NCI-H1092 treated with DMSO at 0.1 percent for 48 hours (cell line): ENCODE data around the gene MYOF.

Source experiments
- DNase-seq: peaks from one replicate; lab custom pipeline; 2025; lab: John Stamatoyannopoulos, UW

The MYOF gene, protein sequence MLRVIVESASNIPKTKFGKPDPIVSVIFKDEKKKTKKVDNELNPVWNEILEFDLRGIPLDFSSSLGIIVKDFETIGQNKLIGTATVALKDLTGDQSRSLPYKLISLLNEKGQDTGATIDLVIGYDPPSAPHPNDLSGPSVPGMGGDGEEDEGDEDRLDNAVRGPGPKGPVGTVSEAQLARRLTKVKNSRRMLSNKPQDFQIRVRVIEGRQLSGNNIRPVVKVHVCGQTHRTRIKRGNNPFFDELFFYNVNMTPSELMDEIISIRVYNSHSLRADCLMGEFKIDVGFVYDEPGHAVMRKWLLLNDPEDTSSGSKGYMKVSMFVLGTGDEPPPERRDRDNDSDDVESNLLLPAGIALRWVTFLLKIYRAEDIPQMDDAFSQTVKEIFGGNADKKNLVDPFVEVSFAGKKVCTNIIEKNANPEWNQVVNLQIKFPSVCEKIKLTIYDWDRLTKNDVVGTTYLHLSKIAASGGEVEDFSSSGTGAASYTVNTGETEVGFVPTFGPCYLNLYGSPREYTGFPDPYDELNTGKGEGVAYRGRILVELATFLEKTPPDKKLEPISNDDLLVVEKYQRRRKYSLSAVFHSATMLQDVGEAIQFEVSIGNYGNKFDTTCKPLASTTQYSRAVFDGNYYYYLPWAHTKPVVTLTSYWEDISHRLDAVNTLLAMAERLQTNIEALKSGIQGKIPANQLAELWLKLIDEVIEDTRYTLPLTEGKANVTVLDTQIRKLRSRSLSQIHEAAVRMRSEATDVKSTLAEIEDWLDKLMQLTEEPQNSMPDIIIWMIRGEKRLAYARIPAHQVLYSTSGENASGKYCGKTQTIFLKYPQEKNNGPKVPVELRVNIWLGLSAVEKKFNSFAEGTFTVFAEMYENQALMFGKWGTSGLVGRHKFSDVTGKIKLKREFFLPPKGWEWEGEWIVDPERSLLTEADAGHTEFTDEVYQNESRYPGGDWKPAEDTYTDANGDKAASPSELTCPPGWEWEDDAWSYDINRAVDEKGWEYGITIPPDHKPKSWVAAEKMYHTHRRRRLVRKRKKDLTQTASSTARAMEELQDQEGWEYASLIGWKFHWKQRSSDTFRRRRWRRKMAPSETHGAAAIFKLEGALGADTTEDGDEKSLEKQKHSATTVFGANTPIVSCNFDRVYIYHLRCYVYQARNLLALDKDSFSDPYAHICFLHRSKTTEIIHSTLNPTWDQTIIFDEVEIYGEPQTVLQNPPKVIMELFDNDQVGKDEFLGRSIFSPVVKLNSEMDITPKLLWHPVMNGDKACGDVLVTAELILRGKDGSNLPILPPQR (N-terminal part only)

DNA sequence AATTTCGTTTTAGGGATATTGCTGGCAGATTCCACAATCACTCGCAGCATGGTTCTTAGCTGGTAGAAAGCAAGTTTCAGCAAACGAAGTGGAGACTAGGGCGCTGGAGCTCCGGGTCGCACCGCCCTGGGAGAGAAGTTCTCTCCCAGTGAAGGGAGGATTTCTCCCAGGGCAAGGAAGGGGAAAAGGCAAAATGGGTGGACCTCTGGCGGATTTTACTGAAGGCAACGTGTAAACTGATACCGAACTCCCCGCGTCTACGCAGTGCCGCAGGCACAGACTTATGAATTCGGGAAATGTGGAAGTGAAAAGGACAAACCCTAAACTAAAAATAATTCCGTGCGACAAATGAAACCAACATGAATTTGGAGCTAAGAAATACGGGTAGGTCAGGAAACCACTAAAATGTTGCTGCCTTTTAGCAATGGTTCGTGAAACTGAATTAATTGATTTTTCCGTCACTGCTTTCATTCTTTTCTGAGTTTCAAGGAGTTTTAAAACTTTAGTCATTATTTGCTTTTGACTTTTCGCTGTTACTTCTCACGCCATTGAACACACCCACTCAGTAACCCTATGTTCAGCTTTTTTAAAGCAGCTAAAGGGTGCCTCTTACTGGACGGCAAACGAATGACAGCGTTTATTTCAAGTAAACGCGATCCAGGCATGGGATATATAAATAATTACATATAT, at the start of gene MYOF:
MYOF (minus strand) TSS at position 190 of the 690 bp plus-strand sequence; CDS start at position 50, 140 bp downstream.
- DNase-seq: peak; percentile 51

DNA sequence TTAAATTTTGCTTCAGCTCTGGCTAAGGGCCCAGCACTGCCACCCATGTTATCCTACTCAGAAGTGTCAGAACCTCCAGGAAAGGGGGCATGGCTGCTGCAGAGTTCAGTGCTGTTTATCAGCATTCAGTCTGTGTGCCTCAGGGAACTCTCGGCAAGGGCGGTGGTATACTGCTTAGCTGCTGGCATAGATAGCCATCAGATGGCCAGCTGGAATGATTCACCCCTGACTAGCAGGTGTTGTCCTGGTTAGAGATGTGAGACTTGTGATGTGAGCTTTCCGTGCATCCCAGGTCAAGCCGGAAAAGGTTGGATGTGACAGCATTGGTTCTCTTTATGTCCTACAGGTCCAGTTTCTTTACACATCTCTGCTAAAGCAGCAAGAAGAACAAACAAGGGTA, 36.4 kb upstream of the MYOF start:
- no peak for DNase-seq

DNA sequence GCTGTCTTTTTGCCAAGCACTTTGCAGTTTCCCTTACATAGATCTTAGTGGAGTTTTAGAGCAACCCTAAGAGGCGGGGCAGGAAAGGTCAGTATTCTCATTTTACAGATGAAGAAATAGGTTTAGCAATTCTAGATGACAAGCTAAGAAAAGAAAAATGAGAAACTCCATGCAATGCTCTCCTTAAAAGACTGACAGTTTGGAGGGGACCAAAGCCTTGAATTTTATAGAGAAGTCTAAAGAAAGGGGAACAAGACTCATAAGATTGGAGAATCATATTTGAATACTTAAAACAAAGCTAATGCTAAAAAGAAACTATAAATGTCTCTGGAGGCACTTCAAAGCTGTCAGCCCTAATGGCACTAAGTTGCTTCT, 33.9 kb upstream of the MYOF start:
- DNase-seq: no peak

DNA sequence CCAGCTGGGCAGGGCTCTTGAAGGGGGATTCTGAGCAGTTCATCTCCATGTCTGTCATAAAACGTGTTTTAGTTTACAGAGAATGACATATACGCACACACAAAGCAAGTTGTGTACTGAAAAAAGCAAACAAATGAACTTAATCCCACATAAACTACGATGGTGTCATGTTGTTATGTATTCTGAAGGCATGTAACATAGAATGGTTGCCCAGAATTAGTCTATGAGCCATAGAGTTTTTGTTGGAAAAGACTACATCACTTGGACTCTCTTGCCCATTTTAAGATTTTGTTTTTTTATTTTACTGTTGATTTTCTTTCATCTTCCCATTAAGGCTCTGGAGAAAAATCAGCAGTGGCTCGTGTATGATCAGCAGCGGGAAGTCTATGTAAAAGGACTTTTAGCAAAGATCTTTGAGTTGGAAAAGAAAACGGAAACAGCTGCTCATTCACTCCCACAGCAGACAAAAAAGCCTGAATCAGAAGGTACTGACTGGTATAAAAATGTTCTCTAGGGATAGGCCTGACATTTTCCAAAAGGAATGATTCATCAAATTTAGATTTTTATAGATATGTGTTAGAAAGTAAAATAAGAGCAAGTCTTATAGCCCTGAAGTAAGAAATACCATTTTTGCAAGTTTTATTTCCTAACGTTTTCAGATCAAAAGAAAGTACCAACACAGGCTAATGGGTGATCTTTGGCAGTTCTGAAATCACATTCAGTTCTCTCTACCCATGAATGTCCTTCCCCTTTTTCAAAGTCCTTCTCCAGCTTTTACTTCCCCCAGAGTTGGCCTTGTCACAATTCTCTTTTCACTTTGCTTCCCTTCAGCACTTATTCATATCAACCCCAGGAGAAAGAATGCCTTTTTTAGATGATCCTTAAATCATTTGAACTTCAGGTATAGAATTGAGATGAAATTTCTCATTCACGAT, 33.2 kb upstream of the MYOF start:
- no peak for DNase-seq

DNA sequence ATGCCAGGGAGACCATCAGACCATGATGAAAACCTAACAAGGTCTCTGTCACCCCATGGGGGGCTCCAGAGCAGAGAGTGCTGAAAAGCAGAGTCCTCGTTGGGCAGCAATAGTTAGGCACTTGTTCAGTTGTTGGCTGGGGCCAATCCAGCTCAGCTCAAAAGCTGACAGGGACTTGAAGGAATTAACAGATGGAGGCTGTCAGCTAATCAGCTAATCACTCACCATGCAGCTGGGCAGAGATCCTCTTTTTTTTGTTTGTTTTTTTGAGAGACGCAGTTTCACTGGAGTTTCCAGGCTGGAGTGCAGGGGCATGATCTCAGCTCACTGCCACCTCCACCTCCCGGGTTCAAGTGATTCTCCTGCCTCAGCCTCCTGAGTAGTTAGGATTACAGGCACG, 32.4 kb upstream of the MYOF start:
- DNase-seq: no peak

DNA sequence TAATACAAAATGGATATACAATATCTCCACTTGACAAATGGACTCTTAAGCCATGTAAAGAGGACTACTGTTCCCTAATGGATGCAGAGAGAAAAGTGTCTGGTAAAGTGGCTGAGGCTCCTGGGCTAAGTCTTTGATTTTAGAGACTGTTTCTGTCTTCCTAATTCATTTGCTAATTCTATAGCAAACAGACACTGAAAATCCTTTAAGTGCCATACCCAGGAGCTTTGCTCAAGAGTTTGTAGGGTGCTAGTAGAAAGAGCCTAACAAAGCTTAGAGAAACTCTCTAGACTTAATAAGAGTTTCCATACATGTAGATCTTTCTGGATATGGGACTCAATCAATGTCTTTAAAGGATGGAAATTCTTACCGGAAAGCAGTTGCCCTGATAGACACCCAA, 31.0 kb upstream of the MYOF start:
- DNase-seq: no peak

DNA sequence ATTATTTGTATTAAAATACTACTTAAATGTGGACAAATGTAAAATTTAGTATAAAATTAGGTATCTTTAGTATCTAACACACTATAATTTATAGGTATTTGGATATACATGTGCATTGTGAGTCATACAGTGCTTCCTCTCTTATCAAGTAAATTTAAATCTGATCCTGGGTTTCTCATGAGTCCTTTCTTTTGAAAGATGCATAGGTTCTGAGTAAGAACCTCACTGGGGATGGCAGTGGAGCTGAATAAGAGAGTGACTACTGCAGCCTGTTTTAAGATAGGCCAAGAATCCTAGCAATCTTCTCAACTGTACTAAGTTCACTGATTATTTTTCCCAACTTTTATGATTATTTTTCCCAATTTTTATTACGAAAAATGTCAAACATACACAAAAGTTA, 30.4 kb upstream of the MYOF start:
- DNase-seq: no peak

DNA sequence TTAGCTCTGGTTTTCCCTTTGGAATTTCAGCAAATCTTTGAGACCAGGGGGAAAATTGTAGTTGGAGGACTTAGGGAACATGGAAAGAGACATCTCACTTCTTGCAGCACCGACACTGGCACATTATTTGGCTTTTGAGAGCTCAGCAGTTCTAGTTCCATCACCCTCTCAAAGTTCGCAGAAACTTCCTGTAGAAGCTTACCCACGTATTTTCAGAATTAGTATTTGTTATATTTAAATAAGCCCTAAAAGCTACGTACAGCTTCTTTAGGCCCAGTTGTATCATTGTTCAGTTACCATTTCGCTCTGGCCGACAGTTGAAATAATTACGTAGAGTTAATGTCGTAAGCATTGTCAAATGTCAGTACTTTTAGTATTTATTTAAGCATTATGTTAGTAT, 27.7 kb upstream of the MYOF start:
- DNase-seq: no peak

DNA sequence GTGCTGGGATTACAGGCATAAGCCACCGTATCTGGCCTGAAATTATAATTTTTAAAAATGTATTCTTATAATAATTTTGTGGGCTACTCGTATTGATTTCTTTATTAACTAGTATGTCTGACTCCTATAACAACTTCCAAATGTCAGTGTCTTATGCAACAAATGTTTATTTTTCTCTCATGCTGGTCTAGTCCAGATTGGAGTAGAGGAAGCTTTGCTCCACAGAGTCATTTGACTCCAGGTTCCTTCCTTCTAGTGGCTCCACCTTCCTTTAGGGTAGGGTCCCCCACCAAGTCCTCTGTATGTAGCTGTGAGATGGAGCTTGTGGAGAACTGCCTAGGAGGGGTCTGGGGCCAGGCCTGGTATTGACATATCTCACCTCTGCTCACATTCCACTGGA, 22.9 kb upstream of the MYOF start:
- DNase-seq: no peak

DNA sequence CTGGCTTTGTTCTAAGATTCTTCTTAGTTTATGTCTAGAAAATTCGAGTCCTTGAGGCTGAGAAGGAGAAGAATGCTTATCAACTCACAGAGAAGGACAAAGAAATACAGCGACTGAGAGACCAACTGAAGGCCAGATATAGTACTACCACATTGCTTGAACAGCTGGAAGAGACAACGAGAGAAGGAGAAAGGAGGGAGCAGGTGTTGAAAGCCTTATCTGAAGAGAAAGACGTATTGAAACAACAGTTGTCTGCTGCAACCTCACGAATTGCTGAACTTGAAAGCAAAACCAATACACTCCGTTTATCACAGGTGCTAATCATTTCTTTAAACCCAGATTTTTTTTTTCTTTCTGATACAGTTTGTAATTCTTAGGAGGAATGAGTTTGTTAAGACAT, 20.9 kb upstream of the MYOF start:
- no peak for DNase-seq

DNA sequence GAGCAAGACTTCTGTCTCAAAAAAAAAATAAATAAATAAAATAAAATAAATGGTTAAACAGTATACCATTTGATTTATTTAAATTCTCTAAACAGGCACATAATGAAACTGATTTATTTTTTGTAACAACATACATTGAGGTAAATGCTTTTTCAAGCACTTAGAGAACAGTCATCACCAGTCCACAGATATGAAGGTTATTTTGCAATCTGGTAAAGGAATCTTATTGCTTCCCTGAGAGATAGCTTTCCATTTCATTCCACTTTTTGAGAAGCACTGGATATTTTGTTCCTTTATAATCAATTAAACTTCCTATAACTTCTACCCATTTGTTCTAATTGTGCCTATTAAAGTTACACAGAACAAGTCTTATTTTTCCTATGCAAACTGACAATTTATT, 19.5 kb upstream of the MYOF start:
- DNase-seq: no peak

DNA sequence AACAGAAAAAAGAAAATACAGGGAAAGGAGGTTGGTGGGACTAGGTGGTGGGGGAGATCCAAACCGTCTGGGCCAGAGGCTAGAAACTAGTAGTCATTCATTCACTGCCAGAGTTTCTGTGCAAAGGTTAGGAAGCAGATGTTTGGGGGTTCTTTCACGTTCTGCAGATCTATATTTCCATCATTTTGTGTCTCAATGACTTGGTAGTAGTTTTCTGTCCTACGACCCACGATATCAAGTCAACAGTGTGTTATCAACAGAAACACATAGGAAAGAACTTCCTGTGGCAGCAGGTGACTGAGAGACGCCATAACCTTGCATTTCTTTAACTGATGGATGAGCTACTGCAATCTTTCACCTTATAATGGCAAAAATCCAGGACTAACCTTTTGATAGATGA, 16.0 kb upstream of the MYOF start:
- DNase-seq: no peak

DNA sequence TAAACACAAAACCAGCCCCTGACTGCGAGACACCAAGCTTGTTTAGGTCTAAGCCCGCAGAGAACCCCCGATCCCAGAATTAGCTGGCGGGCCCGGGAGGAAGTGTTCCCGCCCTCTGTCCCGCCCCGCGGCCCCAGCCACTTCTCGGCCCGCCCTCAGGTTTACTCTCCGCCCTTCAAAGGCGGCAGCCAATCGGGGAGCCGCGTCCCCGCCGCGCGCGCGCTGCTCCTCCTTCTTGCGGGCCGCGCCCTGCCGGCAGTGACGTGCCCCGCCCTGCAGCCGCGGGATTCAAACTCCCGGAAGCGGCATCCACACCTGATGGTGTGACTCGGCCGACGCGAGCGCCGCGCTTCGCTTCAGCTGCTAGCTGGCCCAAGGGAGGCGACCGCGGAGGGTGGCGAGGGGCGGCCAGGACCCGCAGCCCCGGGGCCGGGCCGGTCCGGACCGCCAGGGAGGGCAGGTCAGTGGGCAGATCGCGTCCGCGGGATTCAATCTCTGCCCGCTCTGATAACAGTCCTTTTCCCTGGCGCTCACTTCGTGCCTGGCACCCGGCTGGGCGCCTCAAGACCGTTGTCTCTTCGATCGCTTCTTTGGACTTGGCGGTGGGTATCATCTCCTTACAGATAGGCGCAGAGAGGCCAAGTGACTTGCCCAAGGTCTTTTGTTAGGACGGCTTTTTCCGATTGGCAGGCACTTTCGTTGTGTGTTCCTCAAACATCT, 14.3 kb upstream of the MYOF start, which contains the start of gene CEP55:
CEP55 (plus strand) TSS at position 291 of the 720 bp plus-strand sequence. CDS start 3,440 bp downstream, outside the sequence.
- peak; percentile 90 for DNase-seq

DNA sequence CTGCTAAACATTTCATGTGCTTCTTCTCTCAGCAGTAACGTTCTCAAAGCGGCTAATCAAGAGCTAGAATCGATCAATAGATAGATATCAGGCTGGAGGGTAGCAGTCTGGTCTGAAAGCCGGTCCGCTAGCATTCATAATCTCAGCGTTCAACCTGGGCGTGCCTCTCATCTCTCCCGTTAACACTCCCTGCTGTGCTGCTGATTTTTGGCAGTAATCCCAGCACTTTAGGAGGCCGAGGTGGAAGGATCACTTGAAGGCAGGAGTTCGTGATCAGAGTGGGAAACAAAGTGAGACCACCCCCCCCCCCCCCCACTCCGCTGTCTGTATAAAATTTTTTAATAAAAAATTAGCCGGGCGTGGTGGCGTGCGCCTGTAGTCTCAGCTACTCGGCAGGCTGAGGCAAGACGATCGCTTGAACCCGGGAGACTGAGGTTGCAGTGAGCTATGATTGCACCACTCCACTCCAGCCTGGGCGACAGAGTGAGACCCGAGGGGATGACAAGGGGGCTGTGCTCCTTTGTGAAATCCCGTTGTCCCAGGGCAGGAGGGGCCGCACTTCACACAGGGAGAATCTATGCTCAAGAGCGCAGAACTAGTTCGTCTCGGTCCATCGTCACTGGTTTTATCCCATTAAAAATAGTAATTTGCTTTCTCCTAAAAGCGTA, 13.7 kb upstream of the MYOF start:
- peak; percentile 58 for DNase-seq

DNA sequence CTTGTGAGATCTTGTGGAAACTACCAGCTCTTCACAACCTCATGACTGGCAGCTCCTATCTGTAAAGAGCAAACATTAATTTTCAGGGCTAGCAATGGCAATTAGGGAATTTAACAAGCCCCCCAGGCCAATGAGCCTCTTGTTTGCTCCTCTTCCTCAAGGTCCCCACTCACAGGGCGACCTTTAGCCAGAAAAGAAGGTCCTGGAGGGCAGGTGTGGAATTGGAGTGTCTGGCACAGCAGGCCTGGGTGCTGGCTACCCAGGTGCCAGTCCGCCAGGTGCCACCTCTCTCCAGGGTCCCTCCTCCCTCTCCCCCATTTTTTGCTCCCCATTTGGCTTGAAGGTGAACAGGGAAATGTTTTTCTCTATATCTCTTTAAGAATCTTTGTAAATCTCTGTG, 12.4 kb upstream of the MYOF start:
- DNase-seq: no peak

DNA sequence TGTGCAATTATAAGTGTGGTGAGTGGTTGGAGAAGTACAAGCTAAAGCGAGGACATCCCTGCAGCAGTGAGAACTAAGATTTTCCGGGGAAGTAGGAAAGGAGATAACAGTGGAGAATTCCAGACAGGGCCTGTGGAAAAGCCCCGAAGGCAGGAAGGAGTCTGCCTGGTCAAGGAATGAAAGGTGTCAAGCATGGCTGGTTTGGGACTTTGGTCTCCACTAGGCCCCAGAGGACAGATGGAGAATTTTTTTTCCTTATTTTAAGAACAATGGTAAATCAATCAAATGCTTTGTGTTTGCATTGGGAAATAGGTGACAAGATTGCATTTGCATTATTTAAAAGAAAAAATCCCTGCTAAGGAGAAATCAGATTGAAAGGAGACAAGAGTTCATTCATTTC, 11.0 kb upstream of the MYOF start:
- DNase-seq: no peak

DNA sequence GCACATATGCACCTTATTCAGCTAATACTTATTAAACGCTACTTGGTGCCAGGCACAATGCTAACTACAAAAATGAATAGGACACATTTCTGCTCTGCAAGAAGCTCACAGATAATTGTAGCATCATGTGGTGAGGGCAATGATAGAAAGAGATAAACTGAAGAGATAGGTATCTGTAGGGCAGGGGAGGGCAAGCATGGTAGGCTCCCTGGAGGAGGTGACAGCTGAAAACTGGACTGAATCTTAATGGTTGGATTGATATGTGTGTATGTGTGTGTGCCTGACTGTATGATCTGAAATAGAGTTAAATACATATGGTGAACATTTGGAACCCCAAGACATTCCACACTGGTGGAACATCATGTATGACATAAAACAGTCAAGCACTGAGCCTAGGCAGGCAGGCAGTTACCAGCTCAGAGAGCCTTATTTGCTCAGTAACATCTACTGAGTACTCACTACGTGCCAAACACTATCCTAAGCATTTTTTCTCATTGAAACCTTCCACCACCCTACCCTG, 9.5 kb upstream of the MYOF start:
- DNase-seq: no peak

DNA sequence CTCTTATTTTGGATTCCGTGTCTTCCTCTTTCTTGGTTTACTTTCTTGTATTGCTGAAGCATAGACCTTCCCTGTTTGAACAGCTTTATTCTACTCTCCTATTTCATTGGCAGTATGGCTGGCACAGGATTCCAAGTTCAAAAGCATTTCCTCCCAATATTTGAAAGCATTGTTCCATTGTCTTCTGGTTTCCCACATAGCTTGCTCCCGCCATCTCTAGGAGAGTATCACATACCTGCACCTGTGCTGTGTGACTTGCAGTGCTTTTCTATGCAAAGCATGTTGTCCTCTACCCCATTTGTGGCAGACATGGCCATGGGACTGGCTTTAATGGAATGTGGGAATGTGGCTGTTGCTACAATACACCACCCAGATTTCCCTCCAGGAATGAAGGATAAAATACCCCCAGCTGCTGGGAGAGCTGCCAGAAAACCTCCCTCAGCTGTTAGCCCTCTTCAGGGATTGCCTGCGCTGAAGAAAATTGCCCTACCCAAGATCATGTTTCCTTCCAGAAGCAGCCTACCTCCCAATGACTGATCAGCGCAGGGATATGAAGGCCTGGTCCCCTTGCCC, 6.9 kb upstream of the MYOF start:
- DNase-seq: no peak

DNA sequence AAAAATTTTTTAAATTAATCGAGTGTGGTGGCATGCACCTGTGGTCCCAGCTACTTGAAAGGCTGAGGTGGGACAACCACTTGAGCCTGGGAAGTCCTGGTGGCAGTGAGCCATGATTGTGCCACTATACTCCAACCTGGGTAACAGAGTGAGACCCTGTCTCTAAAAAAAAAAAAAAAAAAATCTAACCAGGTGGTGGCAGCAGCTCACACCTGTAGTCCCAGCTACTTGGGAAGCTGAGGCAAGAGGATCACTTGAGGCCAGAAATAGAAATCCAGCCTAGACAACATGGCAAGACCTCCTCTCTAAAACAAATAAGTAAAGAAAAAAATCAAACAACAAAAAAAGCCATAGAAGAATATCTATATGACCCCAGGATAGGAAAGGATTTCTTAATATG, 3.6 kb upstream of the MYOF start:
- DNase-seq: no peak
